Cardiac fibroblast (primary cell): ENCODE data around the gene G6PC3.

Experiments used
- DNase-seq, 2 donors: peaks; one replicate each; pipeline versions ENCODE4 v3.0.0 to v3.0.0-alpha.2; 2010; ENCODE audit warnings: low read depth in 2 of 2
- H3K4me3 ChIP-seq, 2 donors: replicated peaks in 1 of 2; 1 replicate in 1 of 2; 2 replicates in 1 of 2; pipeline ENCODE4 v1.5.1; 2011; ENCODE audit warnings: low read depth in 2 of 2, low read length in 2 of 2, mild to moderate bottlenecking in 2 of 2, moderate library complexity in 1 of 2
- TF ChIP-seq, protein P1 (sequence below): IDR thresholded peaks from one replicate; pipeline ENCODE4 v1.5.1; 2011; ENCODE audit warnings: low read depth, mild to moderate bottlenecking, low read length, inconsistent platforms

G6PC3 gene

DNA sequence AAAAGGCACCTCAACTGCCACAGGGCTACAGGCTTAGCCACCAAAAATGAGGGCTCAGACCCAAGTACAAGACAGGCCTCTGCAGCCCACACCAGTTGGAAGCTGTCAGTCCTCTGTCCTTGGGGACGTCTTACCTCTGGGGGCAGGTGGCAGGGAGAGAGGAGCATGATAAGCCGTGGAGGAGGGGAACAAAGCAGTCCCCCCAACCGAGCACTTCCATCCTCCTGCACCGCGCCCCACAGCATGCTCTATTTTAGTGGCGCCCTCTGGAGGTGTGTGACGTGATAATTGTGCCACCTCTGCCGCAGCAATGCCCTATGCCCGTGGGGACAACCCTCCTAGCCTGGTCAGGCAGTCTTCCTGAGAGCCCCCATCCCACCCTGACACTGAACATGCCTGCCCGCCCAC, 13.6 kb downstream of the G6PC3 start:
- no peak overlapping the region for H3K4me3 ChIP-seq
- TF ChIP-seq, protein P1, sequence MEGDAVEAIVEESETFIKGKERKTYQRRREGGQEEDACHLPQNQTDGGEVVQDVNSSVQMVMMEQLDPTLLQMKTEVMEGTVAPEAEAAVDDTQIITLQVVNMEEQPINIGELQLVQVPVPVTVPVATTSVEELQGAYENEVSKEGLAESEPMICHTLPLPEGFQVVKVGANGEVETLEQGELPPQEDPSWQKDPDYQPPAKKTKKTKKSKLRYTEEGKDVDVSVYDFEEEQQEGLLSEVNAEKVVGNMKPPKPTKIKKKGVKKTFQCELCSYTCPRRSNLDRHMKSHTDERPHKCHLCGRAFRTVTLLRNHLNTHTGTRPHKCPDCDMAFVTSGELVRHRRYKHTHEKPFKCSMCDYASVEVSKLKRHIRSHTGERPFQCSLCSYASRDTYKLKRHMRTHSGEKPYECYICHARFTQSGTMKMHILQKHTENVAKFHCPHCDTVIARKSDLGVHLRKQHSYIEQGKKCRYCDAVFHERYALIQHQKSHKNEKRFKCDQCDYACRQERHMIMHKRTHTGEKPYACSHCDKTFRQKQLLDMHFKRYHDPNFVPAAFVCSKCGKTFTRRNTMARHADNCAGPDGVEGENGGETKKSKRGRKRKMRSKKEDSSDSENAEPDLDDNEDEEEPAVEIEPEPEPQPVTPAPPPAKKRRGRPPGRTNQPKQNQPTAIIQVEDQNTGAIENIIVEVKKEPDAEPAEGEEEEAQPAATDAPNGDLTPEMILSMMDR = peak; percentile 31
- DNase-seq = no peak

- TF ChIP-seq, protein P1 = no peak
- DNase-seq = no peak
- no peak overlapping the region for H3K4me3 ChIP-seq
Measured at GRCh38 chr17:44084921-44085320, 14.4 kb downstream of the G6PC3 start.

DNA sequence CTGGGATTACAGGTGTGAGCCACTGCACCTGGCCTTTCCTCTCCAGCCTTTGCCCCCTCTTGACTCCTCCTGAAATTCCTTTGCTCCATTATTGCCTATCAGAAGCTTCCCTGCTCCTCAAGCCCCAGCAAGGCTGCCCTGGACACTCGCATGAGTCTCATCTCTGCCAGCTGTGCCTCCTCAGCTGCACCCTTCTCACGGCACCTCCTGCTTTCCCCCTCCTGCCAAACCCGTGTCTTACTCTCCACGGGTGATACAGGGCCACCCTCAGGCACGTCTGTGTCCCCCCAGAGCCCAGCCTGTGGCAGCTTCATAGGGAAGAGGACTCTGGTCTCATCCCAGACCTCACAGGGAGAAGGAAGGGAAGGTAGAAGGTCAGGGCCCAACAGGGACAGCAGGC, 15.4 kb downstream of the G6PC3 start:
- no peak for DNase-seq
- TF ChIP-seq, protein P1 = no peak
- H3K4me3 ChIP-seq = no peak overlapping the region

DNA sequence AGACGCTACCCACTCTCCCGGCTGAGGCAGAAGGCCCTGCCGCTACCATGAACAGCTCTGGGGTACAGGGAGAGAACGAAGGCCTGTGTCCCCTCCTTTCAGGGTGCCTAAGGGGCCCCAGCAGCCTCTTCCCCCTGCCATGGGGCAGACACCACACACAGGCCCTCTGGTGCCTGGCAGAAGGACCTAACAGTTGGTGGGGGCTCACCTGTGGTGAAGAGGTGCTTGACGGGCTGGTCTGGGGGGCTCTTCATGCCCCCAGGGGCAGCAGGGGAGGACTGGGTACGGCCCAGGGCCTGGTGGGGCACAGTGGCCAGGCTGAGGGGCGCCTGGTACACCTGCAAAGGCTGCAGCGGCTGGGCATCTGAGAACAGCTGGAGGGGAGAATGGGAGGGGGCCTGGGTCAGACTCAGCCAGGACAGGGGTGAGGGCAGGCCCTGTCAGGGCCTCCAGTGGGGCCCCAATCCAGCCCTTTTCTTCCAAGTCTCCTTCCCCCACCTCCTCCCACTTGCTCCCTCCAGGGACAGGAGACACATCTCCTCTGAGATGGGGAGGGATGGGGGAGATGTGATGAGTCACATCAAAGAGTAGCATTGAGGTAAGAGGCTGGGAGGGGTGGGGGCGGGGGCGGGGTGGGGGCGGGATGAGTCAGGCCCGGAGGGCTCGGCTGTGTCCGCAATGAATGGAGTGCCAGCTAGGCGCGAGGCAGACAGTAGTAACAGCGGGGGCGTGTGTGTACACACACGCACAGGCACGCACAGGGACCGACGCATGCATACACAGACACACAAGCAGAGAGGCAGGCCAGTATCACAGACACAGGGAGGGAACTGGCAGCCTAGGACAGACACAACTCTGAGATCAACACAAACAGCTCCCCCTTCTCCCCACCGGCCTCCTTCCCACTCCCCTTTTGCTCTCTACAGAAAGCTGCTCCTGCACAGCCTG, 16.1 kb downstream of the G6PC3 start:
- no peak overlapping the region for H3K4me3 ChIP-seq
- DNase-seq = peak; percentile 80 to 90
- TF ChIP-seq, protein P1 = no peak

- DNase-seq = no peak
- no peak overlapping the region for H3K4me3 ChIP-seq
- TF ChIP-seq, protein P1 = no peak
Measured at GRCh38 chr17:44087319-44087718, 16.8 kb downstream of the G6PC3 start.

- no peak for DNase-seq
- TF ChIP-seq, protein P1 = no peak
- no peak overlapping the region for H3K4me3 ChIP-seq
Measured at GRCh38 chr17:44088254-44088653, 17.7 kb downstream of the G6PC3 start.
